Neural progenitor cell (in vitro differentiated cells): Measurements from ENCODE around the gene KLHL29.

ENCODE experiments used
- EZH2 ChIP-seq: fragments of 200-600 bp; sonication (generic); IDR thresholded peaks from 2 replicates; pipeline ENCODE4 v1.6.1; 2017; ENCODE audit warnings: antibody characterized with exemption, mild to moderate bottlenecking, moderate library complexity
- EZH2phosphoT487 ChIP-seq: fragments of 200-600 bp; sonication (generic); IDR thresholded peaks from 2 replicates; pipeline ENCODE4 v1.6.1; 2017; ENCODE audit warnings: antibody characterized with exemption
- TF ChIP-seq, protein P1 (sequence below): fragments of 200-600 bp; sonication (generic); IDR thresholded peaks from 2 replicates; pipeline ENCODE4 v1.5.1; 2017; ENCODE audit warnings: antibody characterized with exemption, mild to moderate bottlenecking

DNA sequence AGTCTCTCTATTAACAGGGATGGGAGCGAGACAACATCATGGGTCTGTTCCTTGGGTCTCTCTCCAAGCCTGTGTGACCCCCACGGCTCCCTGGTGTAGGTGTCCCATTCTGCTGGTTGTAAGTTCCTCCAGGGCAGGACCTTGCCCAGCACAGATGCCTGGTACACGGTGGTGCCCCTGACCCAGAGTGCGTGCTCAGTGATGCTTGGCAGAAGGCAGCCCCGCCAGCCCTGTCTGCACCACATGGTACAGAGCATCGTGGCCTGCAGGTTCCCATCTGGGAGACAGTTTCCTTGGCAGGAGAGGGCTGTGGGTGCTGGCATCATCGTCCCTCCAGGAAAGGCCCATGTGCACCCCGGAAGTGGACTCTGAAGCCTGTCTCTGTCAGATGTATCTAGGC is 249.0 kb downstream of the KLHL29 start:
- TF ChIP-seq, protein P1, sequence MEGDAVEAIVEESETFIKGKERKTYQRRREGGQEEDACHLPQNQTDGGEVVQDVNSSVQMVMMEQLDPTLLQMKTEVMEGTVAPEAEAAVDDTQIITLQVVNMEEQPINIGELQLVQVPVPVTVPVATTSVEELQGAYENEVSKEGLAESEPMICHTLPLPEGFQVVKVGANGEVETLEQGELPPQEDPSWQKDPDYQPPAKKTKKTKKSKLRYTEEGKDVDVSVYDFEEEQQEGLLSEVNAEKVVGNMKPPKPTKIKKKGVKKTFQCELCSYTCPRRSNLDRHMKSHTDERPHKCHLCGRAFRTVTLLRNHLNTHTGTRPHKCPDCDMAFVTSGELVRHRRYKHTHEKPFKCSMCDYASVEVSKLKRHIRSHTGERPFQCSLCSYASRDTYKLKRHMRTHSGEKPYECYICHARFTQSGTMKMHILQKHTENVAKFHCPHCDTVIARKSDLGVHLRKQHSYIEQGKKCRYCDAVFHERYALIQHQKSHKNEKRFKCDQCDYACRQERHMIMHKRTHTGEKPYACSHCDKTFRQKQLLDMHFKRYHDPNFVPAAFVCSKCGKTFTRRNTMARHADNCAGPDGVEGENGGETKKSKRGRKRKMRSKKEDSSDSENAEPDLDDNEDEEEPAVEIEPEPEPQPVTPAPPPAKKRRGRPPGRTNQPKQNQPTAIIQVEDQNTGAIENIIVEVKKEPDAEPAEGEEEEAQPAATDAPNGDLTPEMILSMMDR: no peak
- TF ChIP-seq EZH2 (no peak), EZH2phosphoT487 (no peak)
